GM21717 (cell line): ENCODE data around the gene DCT.
A peak's percentile ranks its signal among the peaks of the same experiment; 100 is the strongest.

Experiments
- ATAC-seq: cut with Tn5 transposase; IDR thresholded peaks from one replicate; pipeline ENCODE4 v1.9.1; 2021; ENCODE audit warnings: mild to moderate bottlenecking, moderate library complexity; ENCODE audit not compliant: unreplicated experiment

The DCT gene

DNA sequence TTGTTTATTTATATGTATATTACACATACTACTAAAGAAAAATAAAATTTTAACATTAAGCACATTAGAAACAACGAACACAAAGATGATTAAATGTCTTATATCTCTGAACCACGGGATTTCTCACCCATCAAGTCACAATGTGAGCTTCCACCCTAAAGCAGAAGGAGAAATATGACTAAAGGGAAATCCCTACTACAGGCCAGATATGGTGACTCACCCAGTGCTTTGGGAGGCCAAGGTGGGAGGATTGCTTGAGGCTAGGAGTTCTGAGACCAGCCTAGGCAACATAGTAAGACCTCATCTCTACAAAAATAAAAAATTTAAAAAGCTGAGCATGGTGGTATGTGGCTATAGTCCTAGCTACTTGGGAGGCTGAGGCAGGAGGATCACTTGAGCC lies 24.6 kb downstream of the DCT start:
- ATAC-seq, result no peak

DNA sequence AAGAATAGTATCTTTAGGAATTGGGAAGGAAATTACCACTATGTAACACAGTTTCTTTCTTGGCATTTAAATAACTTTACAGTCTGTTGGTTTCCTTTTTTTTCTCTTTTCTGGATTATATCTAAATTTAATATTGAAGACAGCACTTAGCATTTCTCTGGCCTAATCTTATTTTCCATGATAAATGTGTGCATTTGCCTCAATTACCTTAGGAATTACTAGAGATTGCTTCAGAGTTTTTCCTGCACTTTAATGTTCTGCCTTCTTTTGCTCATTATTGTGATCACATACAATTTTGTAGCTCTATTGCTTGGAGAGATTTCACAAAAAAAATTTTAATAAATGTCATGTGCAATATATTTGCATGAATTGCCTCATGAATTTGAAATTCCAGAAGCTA lies 25.1 kb downstream of the DCT start:
- ATAC-seq, result no peak

DNA sequence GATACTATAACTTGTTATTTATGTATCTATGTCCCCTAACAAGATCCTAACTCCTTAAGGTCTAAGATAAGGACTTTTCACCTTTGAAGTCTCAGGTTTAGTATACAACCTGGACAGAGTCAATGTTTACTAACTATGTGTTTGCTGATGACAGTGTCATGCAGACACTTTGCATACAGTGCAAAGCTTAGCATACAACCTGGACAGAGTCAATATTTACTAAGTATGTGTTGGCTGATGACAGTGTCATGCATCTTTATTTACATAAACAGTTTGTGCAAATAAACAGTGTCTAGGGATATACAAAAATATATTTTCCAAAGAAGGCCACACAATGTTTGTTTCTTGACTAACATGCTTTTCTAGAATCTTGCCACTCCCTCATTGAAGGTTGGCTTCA lies 34.7 kb downstream of the DCT start:
- ATAC-seq, result no peak

DNA sequence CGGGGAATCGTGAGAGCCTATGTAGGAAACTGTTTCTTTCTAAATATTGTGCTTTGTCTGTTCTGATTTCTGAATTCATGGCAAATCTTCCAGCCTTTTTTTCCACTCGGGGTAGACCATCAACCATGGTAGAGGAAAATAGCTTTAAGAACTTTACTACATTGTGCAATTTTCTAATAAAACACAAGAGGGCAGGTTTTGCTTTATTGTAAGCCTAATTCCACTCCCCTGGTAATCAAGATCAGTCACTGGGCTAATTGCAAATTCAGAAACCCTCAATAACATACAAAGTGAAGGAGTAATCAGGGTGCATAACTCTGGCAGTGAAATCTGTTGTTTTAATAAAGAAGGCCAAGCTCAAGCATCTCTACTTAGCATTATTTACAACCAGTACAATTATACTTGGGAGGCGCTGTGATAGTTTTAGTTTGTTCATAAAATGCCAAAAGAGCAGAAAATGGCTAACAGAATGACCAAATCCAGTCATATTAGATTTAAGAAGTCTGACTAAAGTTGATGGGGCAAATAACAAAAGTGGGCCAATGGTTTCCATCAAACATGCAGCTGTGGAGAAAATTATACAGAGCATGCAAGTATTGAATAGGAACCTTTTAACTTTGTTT lies 43.8 kb downstream of the DCT start:
- no peak for ATAC-seq

DNA sequence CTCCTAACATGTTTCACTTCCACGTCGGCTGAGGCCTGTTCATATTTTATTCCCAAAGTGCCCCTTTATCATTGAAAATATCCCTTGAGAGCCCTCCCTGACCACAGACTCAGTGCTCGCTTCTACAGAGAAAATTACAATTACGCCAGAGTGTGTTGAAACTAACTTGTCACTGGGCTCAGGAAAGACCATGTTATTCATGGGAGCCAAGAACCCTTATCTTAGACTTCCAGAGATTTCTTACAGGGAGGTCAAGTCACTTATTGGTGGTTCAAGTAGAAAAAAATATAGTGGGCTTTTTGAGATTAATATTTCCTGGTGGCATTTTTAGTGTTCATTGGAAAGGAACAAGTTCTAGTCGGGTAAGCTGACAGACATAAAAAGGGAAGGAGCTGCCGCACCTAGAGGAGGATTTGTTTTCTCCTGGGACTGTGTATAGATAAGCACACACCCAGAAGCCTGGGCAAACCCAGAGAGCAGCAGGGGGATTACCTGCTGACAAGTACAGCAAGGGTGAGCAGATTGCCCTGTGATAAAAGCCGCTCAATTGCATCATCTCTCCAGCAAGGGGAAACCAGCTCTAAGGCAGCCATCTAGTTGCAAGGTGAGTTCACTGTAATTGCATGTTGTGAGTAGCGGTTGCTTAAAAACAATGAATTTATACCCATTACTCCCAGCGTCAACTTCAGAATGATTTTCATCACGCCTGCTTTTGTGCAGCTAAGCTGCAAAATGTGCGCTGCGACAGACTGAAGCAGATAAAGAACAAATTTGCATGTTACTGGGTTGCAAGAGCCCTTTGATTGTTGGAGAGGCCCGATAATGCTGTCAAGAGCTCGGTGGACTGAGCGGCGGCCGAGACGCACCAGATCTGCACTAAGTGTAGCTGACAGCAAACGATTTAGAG lies 46.2 kb downstream of the DCT start:
- ATAC-seq, result peak; percentile 82

DNA sequence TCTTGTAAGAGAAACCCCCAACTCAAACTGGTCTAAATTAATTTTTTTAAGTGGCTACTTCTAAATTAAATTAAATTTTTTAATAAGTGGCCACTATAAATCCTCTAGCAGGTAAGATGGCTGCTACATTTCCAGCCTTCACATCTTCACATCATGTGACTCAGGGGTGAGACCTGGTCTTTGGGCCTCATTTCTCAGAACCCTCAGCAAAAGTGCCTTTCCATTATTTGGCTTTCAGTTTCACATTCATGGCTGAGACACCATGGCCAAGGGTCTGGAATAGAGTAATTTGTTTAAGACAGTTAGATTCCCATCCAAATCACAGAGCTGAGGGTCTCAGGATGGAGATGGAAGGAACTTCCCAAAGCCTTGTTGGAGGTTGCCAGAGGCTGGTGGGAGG lies 47.5 kb downstream of the DCT start:
- no peak for ATAC-seq

DNA sequence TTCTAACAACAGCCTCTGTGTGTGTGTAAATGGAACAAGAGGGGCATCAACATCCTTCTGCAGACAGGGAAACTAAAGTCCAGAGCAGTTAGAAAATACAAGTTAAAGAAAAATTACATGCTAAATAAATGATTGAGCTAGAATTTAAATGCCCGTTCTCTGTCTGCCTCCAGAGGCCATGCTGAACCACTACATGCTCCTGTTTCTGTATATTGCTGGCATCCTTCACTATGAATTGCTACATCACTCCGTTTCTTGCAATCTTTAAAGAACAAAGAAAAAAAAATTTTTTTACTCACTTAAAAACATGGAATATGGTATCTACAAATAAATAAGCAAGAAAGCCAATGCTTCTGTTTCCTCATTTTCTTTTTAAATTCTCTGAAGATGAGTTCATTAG lies 47.9 kb downstream of the DCT start:
- no peak for ATAC-seq

DNA sequence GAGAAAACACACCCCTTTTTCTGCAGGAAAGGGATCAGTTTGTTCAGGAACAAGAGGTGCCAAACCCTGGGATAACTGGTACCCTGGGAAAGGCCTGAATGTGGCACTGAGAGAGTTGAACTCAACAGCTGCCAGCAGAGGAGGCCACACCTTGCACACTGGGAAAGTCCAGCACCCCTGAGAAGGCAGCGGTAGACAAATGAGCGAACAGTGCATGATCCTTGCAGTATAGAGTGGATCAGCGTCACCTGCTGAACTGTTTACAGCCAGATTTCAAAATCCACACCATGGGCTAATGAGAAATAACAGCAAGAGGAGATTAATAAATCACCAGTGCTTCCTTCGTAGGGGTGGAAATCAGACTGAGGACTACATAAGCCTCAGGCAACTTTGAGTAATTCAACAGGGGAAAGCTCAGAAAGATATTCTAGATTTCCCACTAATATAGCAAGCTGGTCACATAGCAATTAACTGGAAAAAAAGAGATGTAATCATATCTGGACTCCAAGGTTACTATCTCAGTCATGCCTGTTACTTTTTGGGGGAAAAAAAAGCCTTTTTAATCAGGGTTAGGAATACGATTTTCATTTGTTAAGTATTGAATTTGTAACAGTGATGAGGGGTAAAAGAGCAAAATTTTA lies 52.0 kb downstream of the DCT start:
- ATAC-seq, result no peak

DNA sequence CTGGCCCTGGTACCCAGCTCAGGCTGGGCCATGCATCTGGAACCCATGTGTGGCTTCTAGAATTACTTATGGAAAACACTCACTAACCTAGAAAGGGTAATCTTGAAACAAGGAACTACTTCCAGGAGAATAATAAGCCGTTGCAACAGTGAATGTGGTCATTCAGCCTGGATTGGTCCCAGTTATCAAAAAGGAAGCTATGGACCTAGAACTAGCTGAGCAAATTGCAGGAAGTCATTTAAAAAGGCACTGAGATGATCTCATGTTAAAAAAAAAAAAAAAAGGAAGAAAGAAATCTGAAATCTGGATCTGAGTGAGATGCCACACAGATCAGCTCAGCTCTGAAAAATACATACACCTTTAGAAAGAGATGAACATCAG lies 59.6 kb downstream of the DCT start:
- no peak for ATAC-seq

DNA sequence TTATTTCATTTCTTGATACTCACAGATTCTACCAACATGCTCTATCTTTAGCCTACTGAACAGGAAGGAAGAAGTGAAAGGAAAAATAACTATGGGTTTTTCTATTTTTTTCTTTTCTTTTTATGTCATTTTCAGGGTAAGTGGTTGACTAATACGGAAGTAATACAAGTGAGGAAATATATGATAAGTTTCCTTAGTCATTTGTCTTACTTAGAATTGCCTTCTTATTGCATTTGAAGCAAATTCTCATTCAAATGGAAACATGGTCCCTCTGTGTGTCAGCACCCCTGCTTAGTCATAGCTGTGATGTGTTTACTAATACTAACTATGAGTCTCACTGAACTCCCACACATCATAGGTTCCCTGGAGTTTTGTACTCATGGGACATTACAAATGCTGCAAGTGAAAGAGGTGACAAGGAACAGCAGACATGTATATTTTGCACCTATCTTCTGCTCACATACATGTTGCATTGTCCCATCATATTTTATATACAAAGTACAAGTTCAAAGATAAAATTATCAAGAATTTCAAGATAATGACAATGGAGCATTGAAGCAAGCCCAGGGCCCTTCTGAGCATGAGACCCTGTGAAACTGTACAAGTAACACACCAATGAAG lies 60.1 kb downstream of the DCT start:
- ATAC-seq, result peak; percentile 73

DNA sequence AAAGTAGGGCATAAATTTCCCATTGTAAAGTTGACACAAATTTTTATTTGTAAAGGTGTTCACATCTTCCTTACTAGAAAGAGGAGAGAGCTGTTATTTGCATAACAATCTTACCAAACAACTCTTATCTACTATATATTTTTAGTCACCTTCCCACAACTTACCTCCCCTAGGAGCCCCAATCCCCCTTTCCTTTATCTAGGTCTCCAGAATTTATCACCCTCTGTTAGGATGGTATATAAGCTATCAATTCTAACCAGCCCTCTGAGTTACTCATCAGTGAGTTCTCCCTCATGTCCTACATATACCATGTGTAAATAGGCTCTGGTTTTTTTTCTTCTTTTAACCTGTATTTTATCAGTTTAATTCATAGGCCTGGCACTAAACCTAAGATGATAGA lies 62.2 kb downstream of the DCT start:
- no peak for ATAC-seq

DNA sequence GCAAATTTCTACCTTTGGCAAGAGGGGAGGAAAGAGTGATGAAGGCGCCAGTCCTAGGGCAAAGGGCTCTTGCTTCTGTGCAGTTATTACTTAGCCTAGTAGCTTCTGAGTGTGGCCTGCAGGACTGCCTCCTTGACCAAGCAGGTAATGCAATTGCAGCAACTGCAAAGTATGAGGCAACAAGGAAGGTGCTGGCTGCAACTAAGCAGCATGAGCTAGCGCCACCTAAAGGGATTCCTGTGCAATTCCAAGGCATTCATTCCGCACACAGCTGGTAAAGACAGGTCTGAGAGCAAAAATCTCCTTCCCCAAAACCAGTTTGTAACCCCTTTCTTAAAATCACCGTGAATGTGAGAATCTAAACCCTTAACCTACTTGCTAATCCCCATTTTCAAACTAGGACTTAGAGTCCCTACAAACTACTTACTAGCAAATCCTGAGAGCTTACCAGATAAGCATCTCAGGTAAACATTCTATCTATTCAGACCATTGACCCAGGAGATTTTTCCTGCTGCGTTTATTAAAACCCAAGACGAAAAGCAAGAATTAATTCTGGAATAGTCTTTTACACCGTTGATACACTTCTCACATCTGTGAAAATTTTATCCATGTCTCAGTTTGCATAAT lies 62.9 kb downstream of the DCT start:
- ATAC-seq, result no peak

DNA sequence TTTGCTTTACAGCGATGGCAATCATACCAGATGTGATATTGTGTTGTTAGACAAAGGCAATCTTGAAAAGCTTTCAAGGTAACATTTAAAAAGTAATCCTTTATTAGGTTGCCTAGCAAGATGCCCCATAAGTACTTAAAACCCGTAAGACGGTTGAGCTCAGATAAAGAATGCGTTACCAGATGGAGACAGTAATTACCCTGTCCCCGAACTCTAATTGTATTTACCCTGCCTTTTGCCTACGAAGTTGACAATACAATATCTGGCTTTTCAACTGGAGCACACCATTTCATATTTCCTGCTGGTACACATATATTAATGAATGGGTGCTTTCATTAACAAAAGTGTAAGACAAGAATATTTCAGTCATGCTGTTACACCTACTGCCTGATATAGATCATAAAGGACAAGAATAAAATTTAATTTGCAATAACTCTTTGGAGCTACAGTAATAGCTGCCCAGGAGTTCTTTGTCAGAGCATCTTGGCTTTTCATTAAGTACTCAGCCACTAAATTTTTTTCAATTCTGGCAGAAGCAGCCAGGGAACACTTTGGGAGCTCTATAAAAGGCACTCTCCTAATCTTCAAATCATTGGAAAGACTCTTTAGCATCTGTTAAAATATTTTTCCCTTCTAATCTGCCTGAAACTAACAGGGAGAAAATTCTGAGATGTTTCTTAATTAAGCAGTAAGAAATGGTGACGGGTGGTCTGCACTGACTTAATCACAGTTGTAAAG lies 63.8 kb downstream of the DCT start:
- ATAC-seq, result no peak

DNA sequence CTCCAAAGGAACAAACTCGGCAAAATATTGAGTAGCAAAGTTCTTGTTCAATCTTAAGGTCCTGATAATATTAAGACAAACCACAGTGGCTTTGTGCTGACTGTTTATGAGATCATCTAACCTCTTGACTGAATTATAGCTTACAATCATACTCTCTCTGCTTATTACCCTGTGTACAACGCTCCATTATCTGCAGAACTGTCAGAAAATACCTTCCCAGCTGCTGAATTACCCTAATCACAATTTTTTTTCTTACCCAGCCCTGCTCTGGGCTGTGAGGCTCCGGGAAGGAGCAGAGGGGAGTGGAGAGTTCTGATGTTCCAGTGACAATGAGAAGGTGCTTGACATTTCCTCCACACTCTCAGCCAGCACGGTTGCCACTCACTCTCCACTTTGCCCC lies 64.8 kb downstream of the DCT start:
- no peak for ATAC-seq

DNA sequence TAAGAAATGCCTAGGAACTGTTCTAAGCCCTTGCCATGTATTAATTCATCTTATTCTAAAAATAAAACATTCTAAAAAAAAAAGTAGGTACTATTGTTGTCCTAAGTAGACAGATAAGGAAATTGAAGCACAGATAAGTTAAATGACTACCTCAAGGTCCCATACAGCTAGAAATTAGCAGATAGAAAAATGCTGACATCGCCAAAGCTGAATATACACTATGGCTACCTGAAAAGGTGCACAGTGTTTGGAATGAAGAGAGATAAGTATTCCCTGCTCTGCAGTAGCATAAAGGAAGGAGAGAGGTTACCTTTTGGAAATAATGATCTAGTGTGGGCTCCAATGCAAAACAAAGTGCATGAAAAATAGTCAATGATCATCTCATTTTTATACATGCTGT lies 65.3 kb downstream of the DCT start:
- ATAC-seq, result no peak

DNA sequence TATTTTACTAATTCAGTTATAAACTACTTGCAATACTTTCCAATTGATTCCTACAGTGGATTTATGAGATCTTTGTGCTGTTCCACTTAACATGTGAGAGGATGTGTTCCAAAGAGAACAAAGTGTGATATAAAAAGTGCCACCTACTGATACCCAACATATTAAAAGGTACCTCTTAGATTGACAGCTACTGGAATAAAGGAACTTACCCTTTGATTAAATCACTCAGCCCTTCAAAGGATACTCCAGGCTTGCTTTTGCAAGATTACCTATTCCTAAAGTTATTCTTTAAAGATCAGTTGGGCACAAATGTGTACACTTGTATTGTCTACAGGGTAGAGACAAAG lies 65.9 kb downstream of the DCT start:
- ATAC-seq, result no peak

DNA sequence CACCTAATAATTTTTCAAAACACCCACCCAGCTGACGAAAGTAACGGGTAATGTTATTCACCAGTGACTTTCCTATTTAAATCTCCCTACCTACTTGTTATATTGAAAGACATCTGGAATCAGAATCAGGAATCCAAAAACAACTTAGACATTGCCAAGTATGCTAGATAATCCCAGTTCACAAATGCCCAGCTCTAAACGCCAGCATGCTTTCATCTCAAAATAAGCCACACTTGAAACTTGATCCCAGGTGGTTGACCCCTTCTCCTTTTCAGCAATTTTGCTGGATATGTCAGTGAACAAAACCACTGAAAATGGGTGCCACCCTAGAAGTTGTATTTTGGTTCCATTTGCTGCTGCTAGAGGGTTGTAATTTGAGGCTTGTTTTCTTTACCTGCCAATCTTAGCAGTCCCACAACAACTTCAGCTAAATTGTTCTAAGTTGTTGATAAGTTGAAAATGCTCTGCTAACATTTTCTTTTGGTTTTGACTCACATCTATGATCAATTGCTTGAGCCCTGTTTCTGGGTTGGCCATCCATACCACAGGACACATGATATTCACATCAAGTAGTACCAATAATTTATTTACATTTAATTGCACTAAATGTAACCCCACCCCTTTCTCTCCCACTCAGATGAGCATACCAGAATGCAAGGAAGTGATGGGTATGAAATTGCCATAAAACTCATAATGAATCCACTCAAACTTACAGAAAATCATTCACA lies 66.4 kb downstream of the DCT start:
- no peak for ATAC-seq

DNA sequence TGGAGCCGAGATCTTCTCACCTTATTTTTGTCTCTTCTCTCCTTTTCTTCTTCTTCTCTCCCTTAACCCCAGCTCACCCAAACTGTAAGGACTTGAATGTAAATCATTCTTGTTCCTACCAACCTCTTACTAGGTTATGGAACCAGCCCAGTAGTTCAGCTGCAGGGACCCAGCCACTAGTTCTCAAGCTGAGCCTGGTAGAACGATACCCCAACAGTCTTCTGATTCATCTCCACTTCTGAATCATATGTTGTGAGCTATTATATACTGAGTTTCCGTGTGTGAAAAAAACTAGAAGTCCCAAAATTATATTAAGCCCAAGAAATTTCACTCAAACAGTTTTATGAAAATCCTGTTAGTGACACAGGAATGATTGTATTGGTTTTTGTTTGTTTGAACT lies 67.7 kb downstream of the DCT start:
- ATAC-seq, result no peak

DNA sequence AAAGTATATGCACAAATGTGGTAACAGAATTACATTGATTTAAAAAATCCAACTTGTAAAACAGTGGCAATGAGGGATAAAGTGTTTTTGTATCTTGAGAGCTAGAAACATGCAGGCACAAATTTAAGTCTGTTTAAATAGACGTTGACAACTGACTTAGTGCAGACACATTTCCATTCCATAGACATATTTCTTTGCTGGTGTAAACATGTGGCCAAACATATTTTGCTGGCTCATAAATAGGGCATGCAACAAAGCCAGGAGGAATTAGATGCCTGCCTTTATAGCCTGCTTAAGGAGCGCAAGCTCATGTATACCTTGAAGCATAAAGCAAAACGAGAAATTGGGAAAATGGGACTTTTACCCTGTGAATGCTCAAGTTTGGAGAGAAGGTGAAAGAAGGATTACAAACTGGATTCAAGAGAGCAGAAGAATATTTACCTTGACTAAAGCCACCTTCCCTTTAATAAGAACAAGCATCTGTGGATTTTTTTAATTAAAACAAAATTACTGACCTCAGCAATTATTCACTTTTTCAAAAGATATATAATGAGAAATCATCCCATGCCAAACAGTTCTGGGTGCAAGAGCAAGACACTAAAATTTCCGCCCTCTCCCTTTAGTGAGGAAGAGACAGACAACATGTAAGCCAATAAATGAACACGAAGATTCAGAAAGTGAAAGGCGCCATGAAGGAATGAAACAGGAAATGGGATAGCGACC lies 71.0 kb downstream of the DCT start:
- ATAC-seq, result no peak
